HG03196 (cell line): ENCODE data around the gene MFSD6.
A peak's percentile ranks its signal among the peaks of the same experiment; 100 is the strongest.
"Not testable (repeated sequence)": the region's sequence is repeated elsewhere in the genome, so short reads cannot be mapped to it uniquely, and the experiment has no call there.

Source experiments
- ATAC-seq: cut with Tn5 transposase; IDR thresholded peaks from one replicate; pipeline ENCODE4 v1.9.1; 2021; ENCODE audit not compliant: unreplicated experiment

MFSD6 gene

DNA sequence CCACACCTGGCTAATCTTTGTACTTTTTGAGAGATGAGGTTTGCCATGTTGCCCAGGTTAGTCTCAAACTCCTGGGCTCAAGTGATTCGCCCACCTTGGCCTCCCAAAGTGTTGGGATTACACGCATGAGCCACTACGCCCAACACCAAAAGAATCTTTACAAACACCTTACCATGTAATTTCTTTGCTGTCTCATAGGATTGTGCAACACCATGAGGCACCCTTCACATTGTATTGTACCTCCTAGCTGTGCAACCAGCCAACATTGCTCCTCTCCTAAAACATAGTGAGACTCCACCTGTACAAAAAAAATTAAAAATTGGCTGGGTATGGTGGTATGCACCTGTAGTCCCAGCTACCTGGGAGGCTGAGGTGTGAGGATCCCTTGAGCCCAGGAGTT lies 3.1 kb upstream of the MFSD6 start:
- ATAC-seq = no peak

GRCh38 chr2:190405995-190406394 lies 2.2 kb upstream of the MFSD6 start:
- ATAC-seq = no peak

- no peak for ATAC-seq
Measured at GRCh38 chr2:190406805-190407204, 1.4 kb upstream of the MFSD6 start.

- ATAC-seq = no peak
Measured at GRCh38 chr2:190407246-190407661, 901 bp upstream of the MFSD6 start.

DNA sequence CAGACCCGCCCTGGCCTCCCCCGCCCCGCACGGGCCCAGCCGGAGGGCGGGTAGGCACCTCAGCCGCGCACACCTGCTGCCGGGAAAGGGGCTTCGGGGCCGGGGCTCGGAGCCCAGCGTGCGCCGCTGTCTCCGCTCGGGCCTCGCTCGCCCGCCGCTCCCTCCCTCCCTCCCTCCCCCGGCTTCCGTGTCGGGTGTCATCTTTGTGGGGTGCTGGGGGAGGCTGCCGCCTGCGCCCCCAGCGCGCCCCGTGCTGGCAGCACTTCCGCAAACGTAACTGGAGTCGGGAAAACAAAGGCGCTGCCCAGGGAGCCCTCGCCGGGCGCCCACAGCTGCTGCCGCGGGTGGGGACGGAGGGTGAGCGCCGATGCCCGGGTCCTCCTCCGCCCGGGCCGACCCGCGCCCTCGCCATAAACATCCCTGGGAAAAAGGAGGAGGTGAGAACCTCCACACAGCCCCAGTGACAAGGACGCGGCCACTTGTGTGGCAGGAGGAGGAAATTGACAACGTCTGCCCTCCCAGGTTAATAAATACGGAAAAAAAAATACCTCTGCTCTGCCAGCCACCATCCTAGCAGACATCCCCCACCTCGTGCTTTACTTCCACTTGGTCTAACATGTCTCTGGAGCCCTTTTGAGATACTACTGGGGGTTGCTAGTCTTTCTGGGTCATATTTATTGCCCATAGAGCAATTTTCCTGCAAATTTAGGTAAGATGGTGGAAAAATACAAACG lies 550 bp downstream of the MFSD6 start:
- peak; percentile 76 for ATAC-seq

- no peak for ATAC-seq
Measured at GRCh38 chr2:190409616-190410015, 1.5 kb downstream of the MFSD6 start.

- ATAC-seq = no peak
Measured at GRCh38 chr2:190410166-190410565, 2.0 kb downstream of the MFSD6 start.

DNA sequence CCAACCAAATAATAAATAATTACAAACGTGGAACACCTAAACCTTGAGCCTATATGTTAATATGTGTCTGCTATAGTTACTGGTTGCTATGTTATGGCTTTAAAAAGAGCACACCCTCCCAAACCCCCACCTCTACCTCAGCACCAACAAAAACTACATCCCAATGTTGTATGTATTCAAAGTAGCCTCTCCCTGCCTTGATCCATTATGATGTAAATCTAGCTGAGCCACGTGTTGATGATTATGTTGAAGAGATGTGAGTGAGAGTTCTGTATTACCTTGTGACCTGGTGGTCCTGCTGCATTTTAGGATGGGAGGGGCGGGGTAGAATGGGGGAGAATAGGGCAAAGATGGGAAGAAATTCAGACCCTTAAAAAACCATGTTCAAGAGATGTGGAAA lies 4.8 kb downstream of the MFSD6 start:
- no peak for ATAC-seq

DNA sequence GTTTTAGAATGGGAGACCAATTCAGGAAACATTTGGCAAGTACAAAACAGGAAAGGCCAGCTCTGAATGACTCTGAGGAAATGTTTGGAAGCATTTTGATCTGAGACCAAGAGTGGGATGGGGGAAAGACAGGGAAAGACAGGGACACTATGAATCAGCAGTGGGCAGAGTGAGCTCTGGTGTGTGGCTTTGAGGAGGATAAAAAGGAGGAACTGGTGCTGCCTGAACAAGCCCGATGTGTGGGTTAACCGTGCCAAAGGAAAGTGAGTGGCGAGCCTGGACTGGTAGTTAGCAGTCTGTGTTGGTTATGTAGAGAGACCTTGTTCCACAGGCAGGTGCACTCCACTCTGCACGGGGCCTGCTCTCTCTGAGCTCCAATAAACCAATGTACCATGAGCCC lies 5.3 kb downstream of the MFSD6 start:
- no peak for ATAC-seq

DNA sequence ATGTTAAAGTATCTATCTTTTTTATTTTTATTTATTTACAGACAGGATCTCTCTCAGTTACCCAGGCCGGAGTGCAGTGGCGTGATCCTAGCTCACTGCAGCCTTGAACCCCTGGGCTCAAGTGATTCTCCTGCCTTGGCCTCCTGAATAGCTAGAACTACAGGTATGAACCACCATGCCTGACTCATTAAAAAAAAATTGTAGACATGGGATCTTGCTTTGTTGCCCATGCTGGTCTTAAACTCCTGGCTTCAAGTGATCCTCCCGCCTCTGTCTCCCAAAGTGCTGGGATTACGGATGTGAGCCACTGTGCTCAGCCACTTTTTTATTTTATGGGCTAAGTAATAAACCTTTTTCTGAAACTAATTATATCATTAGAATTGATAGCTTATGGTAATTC lies 7.1 kb downstream of the MFSD6 start:
- no peak for ATAC-seq

DNA sequence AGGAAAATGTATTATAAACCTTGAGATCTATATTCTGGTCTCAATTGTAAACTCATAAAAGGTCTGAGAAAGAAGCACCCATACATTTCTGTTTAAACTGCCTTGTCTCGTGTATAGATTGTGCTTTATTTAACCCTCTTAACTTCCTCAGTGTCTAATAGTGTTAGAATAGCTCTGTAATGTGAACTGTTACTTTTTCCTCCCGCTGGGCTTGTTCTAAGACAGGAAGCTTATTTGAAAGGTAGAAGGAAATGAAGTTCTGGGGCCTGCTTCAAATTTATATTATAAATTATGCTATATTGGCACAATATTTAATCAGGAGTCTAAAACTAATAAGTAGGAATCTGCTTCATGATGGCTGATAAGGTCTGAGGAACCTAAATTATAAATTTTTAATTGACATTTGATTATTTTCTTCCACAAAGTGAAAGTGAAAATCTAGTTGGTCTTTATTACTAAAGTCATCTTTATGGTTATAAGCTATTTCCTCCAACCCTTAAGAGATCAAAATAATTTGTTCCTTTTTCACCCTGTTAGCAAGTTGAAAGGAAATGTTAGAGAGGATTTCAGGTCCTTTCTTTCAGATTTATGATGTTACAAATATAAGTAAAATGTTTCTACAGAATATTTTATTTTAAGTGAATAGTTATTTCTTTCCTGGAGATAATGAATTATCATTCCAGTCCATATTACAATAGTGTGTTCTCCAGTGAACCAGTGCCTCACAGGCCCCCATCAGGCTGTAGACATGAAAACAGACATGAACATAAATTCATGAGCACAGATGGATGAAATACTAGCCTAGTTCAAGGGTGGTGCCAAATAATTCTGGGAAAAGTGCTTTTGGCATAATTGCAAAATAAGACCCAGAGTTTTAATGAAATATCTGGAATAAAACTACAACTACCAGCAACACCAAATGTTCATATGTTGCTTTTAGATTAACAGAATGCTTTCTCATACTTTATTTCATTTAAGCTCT lies 7.9 kb downstream of the MFSD6 start:
- ATAC-seq = no peak

DNA sequence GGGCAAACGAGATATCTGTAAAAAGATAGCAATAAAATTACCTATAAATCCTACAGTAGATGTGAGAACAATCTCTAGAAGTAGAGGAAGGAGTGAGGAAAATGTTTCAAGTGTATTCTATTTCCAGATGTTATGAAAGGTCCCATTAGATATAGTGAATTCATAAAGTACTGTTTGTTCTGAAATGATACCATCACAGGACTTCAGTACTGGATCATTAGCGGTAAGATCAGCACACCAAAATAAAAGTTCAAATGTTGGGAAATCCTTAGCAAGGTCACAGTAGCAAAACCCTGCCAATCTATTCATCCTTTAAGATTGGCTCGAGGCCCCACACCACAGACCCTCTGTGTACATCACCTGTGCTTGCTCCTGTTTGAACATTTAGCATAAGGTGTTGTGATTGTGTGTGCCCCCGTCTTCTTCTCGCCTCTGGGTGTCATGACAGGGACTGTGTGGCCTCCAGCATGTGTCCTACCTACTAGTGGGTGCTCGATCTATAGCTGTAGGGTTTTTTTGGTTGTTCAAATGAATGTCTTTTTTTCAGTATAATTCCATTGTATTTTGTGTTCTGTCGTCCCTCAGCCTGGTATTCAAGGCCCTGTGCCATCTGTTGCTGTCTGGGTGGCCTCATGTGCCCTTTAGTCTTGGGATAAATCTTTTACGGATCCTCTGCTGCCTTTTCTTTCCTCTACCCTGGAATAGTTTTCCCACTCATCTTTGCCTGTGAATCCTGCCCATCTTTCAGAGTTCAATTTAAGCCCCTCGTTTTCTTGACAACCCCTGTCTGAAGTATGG lies 9.1 kb downstream of the MFSD6 start:
- ATAC-seq = no peak

DNA sequence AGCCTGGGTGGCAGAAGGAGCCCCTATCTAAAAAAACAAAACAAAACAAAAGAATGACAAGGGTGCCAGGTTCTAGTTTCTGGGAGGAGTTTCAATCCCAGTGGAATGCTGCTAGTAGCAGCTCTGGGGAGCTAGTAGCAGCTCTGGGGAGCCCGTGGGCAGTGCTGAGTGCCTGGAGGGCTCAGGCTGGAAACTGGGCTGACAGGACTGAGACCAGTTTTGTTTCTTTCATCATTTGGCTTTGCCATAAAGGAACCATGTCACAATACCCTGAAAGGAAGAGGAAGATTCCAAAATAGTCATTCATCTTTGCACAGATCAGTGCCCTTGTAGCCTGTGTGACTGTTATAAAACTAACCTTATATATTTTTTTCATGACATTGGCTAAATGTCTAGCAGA lies 10.6 kb downstream of the MFSD6 start:
- ATAC-seq = no peak

DNA sequence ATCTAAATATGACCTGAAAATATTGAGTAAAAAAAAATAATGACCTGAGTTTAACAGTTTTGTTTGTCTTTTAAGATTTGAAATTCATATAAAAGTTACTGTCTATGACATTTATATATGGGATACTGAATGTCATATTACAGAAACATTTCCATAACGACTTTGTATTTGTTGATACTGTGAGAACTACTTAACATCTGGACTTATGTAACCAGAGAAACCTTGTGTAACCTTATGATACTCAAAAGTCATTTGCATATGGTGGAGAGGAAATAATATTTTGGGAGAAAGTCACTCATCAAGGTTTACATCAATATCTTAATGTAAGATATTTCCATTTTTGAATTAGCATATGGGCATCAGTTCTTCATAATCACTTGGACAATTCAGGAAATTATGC lies 12.6 kb downstream of the MFSD6 start:
- ATAC-seq = no peak

- ATAC-seq = no peak
Measured at GRCh38 chr2:190425221-190425866, 17.2 kb downstream of the MFSD6 start.

DNA sequence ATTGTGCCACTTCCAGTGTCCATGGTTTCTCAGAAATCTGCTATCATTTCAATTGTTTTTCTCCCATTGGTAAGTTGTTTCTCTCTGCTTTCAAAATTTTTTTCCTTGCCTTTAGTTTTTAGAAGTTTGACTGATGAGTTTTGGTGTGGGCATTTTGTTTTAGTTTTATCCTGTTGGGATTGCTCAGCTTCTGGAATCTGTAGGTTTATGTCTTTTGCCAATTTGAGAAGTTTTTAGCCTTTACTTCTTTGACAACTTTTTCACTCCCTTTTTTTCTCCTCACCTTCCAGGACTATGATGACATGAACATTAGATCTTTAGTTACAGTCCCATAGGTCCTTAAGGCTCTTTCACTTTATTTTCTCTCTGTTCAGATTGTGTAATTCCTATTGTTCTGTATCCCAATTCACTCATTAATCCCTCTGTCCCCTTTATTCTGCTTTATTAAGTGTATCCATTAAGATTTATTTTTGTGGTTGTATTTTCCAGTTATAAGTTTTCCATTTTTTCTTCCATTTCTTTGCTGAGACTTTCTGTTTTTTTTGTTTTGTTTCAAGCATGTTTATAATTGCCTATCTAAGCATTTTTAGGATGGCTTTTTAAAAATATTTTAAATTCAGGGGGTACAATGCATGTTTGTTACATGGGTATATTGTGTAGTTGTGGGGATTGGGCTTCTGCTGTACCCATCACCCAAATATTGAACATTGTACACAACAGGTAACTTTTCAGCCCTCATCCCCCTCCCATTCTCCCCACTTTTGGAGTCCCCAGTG lies 17.9 kb downstream of the MFSD6 start:
- ATAC-seq = no peak

DNA sequence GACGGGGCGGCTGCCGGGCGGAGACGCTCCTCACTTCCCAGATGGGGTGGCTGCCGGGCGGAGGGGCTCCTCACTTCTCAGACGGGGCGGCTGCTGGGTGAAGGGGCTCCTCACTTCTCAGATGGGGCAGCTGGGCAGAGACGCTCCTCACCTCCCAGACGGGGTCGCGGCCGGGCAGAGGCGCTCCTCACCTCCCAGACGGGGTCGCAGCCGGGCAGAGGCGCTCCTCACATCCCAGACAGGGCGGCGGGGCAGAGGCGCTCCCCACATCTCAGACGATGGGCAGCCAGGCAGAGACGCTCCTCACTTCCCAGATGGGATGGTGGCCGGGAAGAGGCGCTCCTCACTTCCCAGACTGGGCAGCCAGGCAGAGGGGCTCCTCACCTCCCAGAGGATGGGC lies 22.7 kb downstream of the MFSD6 start:
- ATAC-seq = not testable (repeated sequence)

GRCh38 chr2:190431907-190432306 lies 23.8 kb downstream of the MFSD6 start:
- ATAC-seq = no peak

GRCh38 chr2:190432567-190433231 lies 24.5 kb downstream of the MFSD6 start:
- ATAC-seq = no peak
